ENCODE data around the gene KIAA0513.
"Not testable (repeated sequence)": the region's sequence is repeated elsewhere in the genome, so short reads cannot be mapped to it uniquely, and the experiment has no call there.

Gene KIAA0513

GRCh38 chr16:85031451-85031850 lies 3.9 kb downstream of the KIAA0513 start:
- DNase-seq, result no peak

GRCh38 chr16:85032187-85032586 lies 4.6 kb downstream of the KIAA0513 start:
- not testable (repeated sequence) for DNase-seq

- DNase-seq, result no peak
These were observed 5.6 kb downstream of the KIAA0513 start for GRCh38 chr16:85033171-85033570.

- DNase-seq, result no peak
These were observed 7.2 kb downstream of the KIAA0513 start for GRCh38 chr16:85034591-85035433.

GRCh38 chr16:85036236-85037049 lies 8.8 kb downstream of the KIAA0513 start:
- no peak for DNase-seq

GRCh38 chr16:85037050-85037410 lies 9.4 kb downstream of the KIAA0513 start:
- DNase-seq, result no peak

- no peak for DNase-seq
These were observed 10.1 kb downstream of the KIAA0513 start for GRCh38 chr16:85037721-85038120.

GRCh38 chr16:85040685-85041084 lies 13.1 kb downstream of the KIAA0513 start:
- DNase-seq, result no peak

- no peak for DNase-seq
These were observed 13.9 kb downstream of the KIAA0513 start for GRCh38 chr16:85041219-85042166.

GRCh38 chr16:85042167-85042526 lies 14.6 kb downstream of the KIAA0513 start:
- no peak for DNase-seq

GRCh38 chr16:85042606-85043005 lies 15.0 kb downstream of the KIAA0513 start:
- no peak for DNase-seq

GRCh38 chr16:85045077-85045476 lies 17.5 kb downstream of the KIAA0513 start:
- DNase-seq, result no peak

GRCh38 chr16:85045641-85046471 lies 18.3 kb downstream of the KIAA0513 start:
- no peak for DNase-seq

- no peak for DNase-seq
These were observed 18.9 kb downstream of the KIAA0513 start for GRCh38 chr16:85046472-85046916.

- no peak for DNase-seq
These were observed 19.6 kb downstream of the KIAA0513 start for GRCh38 chr16:85046931-85047866.

- DNase-seq, result no peak
These were observed 20.4 kb downstream of the KIAA0513 start for GRCh38 chr16:85047867-85048455.

- DNase-seq, result no peak
These were observed 21.4 kb downstream of the KIAA0513 start for GRCh38 chr16:85048921-85049562.

GRCh38 chr16:85049706-85050305 lies 22.2 kb downstream of the KIAA0513 start:
- DNase-seq, result no peak

GRCh38 chr16:85051067-85051581 lies 23.5 kb downstream of the KIAA0513 start:
- DNase-seq, result no peak

All from KG1 (cell line).